ENCODE measurements around the gene PER3. TPM values are rescaled to one million over a fixed set of nuclear protein-coding genes. Genes with fewer than 3 reads are reported as not detected.

PER3 gene
- total and polyA plus RNA-seq, 2 of the 8 experiments (the other 6 are each of a cell fraction or from before 2014, with no cell fraction given): 8.3 to 9.3 TPM

DNA sequence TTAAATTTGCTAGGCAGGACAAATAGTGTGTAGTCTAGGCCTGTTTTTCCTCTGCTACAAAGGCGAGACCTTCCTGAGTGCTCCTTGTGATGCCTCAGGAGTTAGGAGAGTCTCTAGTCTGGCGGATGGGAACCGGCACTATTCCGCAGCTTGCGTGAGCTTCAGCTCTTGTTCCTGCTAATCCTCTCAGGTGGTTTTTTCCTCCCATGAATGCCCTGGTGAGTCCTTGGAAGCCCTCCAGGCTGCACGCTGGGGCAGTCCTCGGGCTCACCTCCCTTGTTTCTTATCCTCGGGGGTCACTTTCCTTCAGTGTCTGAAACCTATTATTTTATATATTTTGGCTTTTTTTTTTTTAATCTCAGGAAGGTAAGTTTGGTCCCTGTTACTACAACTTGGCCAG is 40.6 kb downstream of the PER3 start:
- no peak for FAIRE-seq
- no peak for DNase-seq (ENCODE audit: low read depth in 1 of 2, low spot score in 2 of 2)
- Histone ChIP-seq H3K79me2 (ENCODE audit: control insufficient read depth in 1 of 2, insufficient read depth in 2 of 2, low read length in 2 of 2) (no peaks in the 10 kb centered on the region), H3K9me3 (ENCODE audit: insufficient read depth in 2 of 2, low read depth in 1 of 2, low read length in 1 of 2) (no peaks in the 10 kb centered on the region), H2AK5ac (ENCODE audit: low read depth, low read length) (no peak overlapping the region), H3K18ac (ENCODE audit: extremely low read depth, low read length) (no peak overlapping the region), H4K8ac (ENCODE audit: extremely low read depth, insufficient read depth, low read length) (no peak overlapping the region), H2BK12ac (ENCODE audit: low read depth, low read length) (no peak overlapping the region), H3K56ac (replicated peaks; ENCODE audit: insufficient read length, low read depth, low read length) (no peak overlapping the region), H3K27ac (ENCODE audit: low read depth, low read length) (no peak overlapping the region), H2BK20ac (ENCODE audit: low read length) (no peak overlapping the region), H3K4ac (replicated peaks; ENCODE audit: insufficient read length, low read depth, low read length) (no peak overlapping the region), H2BK15ac (ENCODE audit: low read length) (no peak overlapping the region), H3K27me3 (replicated peaks in 1 of 4; ENCODE audit: control insufficient read depth in 3 of 4, extremely low read depth in 1 of 4, insufficient read depth in 3 of 4, low read length in 3 of 4) (no peaks in the 10 kb centered on the region), H4K20me1 (replicated peaks in 1 of 2; ENCODE audit: control insufficient read depth in 1 of 2, insufficient read depth in 2 of 2, low read length in 2 of 2) (no peaks in the 10 kb centered on the region), H2BK5ac (ENCODE audit: low read depth, low read length) (no peak overlapping the region), H3K23me2 (ENCODE audit: low read depth, low read length) (no peaks in the 10 kb centered on the region), H4K91ac (replicated peaks; ENCODE audit: insufficient read length, low read length) (no peak overlapping the region), H4K5ac (ENCODE audit: insufficient read length, low read depth, low read length) (no peak overlapping the region), H3K14ac (ENCODE audit: insufficient read length) (no peak overlapping the region), H3K4me1 (replicated peaks in 1 of 4; ENCODE audit: control insufficient read depth in 3 of 4, insufficient read depth in 4 of 4, low read length in 3 of 4) (no peaks in the 10 kb centered on the region), H3K4me2 (ENCODE audit: insufficient read depth in 1 of 2, low read depth in 2 of 2, low read length in 2 of 2) (no peak overlapping the region), H3K36me3 (ENCODE audit: control insufficient read depth in 2 of 4, insufficient read depth in 4 of 4, low read length in 3 of 4) (peaks cover 2 to 41% (median 7%) of the 10 kb centered on the region in 4 experiments; a peak in 5 of 8 replicates), H3K4me3 (ENCODE audit: extremely low read depth in 1 of 4, insufficient read depth in 2 of 4, low read depth in 3 of 4, low read length in 4 of 4) (no peak overlapping the region), H3K23ac (ENCODE audit: insufficient read length) (no peak overlapping the region), H2BK120ac (replicated peaks; ENCODE audit: low read depth, low read length) (no peak overlapping the region), H2AFZ (ENCODE audit: low read length) (no peak overlapping the region), H3K79me1 (ENCODE audit: low read depth, low read length) (no peaks in the 10 kb centered on the region), H3K9ac (replicated peaks in 1 of 4; ENCODE audit: extremely low read depth in 1 of 4, low read depth in 3 of 4, low read length in 3 of 4) (no peak overlapping the region)
- no peak for TF ChIP-seq POLR2AphosphoS5 (IDR thresholded peaks at IDR 0.05; ENCODE audit: low read depth, low read length)
- no peak for TF ChIP-seq SIN3A (conservative IDR thresholded peaks at IDR 0.05 in 1 of 2, IDR thresholded peaks at IDR 0.05 in 1 of 2; ENCODE audit: low read depth in 1 of 2, low read length in 2 of 2)
- no peak for TF ChIP-seq CBX8 (IDR thresholded peaks at IDR 0.05; ENCODE audit: borderline replicate concordance, low read depth, low read length)
- no peak for TF ChIP-seq POLR2A (IDR thresholded peaks at IDR 0.05; ENCODE audit: control extremely low read depth in 1 of 2, low read depth in 2 of 2, low read length in 2 of 2)
- CTCF ChIA-PET (ENCODE audit: partially characterized antibody): interaction anchor here (1.2 kb wide), 2 partner anchors 74 to 157 kb away, joined by 3 read pairs; no protein-coding TSS in a partner anchor
- 90% methylated on average over 8 of the region's 8 CpGs; no CpG with 5 or more reads in 1 of the 2 experiments for WGBS, 2 experiments (ENCODE audit: extremely low coverage in 1 of 2, insufficient coverage in 1 of 2, insufficient read length in 1 of 2, insufficient replicate concordance in 2 of 2, low coverage in 1 of 2, low lambda C conversion rate in 2 of 2, missing lambda C conversion rate in 1 of 2)
- POLR2A ChIA-PET (ENCODE audit: partially characterized antibody): no interaction called here

Measured in H1 (cell line).